GM21528 (cell line): Measurements from ENCODE around the gene MGLL.

Experiments used
- ATAC-seq: cut with Tn5 transposase; IDR thresholded peaks from one replicate; pipeline ENCODE4 v1.9.1; 2021; ENCODE audit warnings: mild to moderate bottlenecking, moderate library complexity; ENCODE audit not compliant: unreplicated experiment, low FRiP score

Gene MGLL

GRCh38 chr3:127744875-127745274 is 77.4 kb downstream of the MGLL start:
- ATAC-seq = no peak

DNA sequence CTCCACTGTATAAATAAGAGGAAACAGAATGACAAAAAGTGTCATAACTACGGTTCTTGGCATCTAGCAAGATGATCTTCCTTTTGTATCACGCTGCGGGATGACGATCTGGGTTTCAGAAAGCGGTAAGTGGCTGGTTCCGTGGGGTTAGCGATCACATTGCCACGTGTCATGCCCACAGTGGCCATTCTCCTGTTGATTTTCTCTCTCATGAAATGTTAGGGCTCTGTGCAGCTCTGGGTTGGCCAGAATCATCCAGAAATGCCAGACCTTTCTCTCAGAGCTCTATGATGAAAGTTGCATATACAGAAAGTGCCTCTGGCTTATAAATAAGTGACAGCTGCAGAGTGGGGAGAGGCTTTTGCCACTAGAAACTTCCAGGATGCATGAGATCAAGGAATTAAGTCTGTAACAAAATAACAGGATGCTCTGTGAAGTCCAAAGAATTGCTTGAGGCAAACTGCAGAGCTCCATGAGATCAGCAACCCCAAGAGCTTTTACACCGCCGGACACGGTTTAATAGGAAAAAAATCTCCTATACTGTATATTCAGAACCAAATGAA is 78.0 kb downstream of the MGLL start:
- no peak for ATAC-seq

GRCh38 chr3:127743351-127744252 is 78.7 kb downstream of the MGLL start:
- no peak for ATAC-seq

- ATAC-seq = no peak
Measured at GRCh38 chr3:127742580-127742979, 79.7 kb downstream of the MGLL start.

DNA sequence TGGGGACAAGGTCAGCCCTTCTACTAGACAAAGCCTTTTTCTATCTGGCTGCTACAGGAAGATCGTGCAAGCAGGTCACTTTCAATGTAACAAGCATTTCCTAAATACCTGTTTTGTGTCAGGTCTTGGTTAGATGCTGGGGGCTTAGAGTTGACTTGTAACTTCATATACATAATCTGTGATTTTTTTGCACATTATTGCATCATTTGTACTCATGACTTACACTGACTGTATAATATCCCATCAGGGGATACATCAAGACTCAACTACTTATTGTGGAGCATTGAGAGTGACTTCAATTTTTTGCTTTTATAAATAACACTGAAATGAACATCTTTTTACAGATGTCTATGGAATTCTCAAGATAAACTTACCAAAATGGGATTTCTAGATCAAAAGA is 80.6 kb downstream of the MGLL start:
- no peak for ATAC-seq

DNA sequence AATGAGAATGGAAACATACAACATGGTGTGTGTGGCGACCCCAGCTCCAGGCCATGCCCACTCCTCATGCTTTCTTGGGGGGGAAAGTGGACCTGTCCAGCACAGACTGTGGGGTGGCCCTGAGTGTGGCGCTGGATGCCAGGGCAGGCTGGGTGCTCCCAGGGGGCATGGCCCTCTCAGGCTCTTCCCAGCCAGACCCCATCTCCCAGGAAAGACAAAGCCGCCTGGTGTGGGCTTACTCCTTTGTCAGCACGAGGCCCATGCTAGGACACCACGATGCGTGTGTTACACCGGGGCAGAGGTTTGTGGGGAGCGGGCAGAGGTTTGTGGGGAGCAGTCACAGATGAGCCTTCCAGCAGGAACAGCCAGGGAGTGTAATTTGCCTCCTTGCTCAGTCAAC is 81.1 kb downstream of the MGLL start:
- ATAC-seq = no peak

GRCh38 chr3:127740136-127740915 is 82.0 kb downstream of the MGLL start:
- no peak for ATAC-seq

GRCh38 chr3:127739347-127740135 is 82.8 kb downstream of the MGLL start:
- ATAC-seq = no peak

GRCh38 chr3:127738192-127738840 is 84.0 kb downstream of the MGLL start:
- ATAC-seq = no peak

DNA sequence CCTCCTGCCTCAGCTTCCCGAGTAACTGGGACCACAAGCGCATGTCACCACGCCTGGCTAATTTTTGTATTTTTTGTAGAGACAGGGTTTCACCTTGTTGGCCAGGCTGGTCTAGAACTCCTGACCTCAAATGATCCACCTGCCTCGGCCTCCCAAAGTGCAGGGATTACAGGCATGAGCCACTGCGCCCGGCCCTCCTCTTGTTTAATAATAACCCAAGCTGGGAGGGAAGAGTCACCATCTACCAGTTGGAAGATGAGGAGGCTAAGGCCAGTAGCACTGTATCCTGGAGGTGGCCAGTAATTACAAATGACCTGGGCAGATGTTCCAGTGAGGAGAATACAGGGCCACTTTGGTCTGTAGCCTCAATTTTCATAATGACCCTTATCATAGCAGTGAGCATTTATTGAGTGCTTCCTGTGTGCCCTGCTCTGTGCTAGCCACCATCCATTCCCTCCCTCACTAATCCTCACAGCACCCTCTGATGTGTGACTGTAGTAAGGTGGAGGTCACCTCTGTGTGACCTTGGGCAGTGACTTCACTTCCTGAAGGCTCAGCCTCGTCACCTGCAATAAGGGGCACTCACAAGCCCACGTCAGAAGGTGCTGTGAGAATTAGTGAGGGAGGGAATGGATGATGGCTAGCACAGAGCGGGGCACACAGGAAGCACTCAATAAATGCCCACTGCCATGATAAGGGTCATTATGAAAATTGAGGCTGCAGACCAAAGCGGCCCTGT is 85.3 kb downstream of the MGLL start:
- ATAC-seq = no peak

DNA sequence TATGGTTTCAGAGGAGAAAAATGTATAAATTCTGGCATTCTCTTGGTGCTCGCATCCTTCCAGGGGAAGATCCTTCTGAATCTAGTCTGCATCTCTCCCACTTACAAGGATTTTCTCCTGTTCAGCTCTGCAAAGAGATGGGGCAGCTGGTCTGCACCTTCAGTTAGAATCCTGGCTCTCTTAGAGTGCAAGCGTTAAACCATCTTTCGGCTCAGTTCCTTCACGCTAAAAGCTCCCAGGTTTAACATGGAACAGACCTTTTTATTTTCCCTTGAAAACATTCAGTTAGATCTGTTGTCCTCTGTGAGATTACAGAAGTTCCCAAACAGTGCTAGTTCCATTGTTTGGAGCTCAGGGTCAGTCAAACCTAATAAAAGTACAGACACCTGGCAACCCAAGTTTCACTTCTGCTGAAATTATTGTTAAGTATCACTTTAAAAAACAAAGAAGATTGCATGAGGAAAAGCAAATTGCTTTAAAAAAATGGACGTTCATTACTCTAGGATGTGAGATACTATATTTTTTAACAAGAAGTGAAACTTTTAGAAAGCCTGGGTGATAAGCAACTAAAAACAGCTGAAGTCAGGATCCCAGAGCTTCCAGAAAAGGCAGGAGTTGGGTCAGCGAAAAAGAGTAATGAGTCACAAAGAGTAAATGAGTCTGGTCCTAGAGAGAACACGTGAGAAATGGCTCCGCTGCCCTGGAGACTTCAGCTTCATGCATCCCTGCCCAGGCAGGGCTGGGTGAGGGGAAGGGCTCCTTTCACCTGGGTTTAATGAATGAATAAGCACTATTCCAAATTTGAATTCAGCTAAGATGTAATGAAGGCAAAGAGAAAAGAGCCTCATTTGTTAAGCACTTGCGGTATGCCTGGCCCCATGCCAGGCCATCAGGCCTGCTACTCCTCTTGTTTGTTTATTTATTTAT is 86.3 kb downstream of the MGLL start:
- peak; percentile 65 for ATAC-seq

DNA sequence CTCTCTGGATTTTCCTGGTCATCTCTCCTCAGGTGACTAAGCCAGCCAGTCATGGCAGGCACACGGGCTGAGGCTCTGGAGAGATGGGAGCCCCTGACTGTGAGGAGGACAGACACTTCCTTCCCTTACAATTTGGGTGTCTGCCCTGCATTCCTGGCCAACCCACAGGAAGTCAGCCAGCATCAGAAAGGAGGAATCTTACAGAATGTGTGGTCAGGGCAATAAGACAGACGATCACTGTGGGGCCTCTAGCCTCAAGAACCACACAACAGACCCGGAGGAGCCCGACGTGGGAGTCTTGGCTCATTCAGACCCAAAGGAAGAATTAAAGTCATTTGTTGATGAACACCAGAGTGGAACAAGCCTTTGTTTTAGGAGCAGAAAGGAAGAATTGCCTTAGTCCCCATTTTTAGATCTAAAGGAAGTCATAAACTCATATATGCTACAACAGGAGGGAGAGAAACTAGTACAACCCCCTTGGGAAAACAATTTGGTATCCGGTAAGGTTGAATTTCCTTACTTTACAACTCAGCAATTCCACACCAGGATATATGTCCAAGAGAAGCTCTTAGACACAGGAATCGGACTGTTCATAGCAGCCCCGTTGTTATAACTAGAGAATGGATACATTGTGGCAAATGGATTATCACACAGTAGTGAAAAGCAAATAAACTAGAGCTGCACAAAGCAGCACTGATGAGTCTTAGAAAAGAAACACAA is 87.4 kb downstream of the MGLL start:
- no peak for ATAC-seq

DNA sequence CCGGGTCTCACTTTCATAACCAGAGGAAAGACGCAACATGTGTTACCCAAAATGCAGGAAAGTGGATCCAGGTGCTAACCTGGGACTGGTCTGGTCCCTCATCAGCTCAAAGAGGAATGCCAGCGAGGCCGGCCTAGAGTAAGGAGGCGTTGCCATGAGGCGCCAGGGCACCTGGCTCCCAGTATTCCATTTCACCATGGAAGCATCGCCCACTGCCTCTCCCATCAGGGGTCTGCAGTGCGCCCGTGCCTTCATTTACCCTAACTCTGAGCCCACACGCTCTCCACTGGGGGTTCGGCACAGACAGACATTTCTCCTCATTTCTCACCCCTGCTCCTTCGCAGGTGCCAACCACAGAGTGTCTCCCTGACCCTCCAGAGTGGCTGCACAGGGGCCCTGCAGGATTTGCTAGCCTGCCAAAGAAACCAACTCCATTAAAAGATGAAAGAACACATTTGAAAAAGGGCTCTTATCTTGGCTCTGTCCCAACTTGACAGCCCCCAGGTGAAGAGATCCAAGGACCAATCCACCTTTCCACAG is 88.1 kb downstream of the MGLL start:
- ATAC-seq = no peak

GRCh38 chr3:127733781-127734180 is 88.5 kb downstream of the MGLL start:
- no peak for ATAC-seq

- ATAC-seq = no peak
Measured at GRCh38 chr3:127732879-127733350, 89.4 kb downstream of the MGLL start.

DNA sequence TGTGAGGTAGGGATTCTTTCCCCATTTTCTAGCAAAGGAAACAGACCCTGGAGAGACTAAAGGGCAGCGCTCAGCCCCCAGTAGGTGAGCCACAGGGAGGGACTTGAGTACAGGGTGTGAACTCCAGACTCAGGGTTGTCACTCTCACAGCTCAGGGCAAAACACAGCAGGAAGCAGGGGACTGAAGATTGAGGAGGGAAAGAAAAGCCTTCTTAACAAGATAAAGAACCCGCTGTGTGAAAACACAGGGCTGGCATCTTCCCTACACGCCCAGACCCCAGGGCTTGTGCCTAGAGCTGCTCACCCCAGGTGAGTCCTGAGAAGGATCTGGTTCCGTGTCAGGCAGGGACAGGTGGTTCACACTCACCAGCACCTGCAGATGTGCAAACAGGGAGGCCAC is 90.0 kb downstream of the MGLL start:
- no peak for ATAC-seq

DNA sequence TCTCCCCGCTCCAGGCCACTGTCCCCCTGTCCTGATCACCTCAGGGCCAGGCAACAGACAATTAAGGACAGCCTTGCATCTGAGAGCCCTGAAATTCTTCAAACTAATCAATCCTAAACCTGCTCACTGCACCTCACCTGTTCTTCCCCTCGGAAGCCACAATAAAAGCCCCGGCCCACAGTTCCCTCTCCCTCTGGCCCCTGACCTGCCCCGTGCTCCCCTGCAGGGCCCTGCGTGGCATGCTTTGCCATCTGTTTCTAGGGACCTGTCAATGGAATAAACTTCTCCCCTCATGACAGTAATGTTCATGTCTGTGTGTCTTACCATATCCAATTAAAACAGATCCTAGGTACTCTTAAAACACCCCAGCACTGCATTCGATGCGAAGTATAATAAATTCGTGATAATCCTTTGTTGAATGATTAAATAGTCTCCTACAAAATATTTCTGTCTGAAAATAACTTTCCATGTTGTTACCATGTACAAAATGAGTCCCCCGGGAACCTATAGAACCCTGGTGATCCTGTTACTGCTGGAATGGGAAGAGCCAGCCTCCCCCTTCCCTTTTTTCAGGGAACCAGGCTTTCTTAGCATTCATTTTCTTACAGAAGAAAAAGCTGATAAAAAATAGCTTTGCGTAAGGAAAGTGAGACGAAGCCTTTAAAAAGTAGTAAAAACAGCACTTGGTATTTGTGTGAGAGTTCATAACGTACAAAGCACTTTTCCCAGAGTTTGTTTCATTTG is 90.6 kb downstream of the MGLL start:
- no peak for ATAC-seq
